ENCODE measurements around the gene GDPD5. TPM values are rescaled to one million over a fixed set of nuclear protein-coding genes. Genes with fewer than 3 reads are reported as not detected.

GDPD5 gene
- polyA plus RNA-seq, 2 donors = 1.9 to 3.0 TPM

DNA sequence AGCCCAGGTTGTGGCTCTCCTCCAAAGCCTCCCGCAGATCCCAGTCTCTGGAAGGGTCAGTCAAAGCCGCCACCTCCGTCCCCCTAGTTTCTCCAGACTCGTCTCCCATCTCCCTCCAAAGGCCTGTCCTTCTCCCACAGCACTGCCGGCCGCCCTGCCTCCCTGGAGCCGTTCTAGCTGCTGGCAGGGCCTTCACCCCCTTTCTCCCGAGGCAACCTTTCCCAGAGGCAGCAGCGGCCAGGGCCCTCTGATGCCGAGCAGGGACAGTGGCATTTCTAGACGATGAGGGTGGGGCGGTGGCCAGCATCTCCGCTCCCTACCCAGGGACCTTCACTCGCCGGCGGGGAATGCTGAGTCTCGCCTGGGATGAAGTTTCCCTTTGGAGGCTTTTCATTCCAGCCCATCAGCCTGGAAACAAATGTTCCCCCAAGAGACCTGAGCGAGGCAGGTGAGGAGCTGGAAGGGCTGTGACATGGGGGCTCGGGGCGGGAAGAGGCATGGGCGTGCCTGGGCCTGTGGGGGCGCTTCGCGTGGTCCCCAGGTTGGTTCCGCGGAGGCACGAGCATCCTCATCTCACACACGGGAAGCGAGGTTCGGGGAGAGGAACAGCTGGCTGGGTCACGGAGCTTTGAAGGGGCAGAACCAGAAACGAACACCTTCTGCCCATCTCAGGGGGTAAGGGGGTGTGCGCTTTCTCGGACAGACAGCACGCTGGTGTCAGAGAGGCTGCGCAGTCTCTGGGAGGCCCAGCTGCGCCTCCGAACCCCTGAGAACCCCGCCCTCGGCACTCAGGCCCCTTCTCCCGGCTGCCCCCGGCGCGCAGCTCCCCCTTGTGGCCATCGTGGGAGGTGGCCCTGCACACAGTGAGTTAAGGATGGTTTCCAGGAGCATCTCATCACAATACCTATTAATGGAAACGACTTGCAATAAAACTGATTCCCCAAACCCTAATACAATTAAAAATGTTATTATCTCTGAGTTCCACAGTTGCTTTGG is 74.6 kb downstream of the GDPD5 start:
- Histone ChIP-seq H3K4me3 (ENCODE audit: low read depth in 1 of 2, low read length in 2 of 2) (no peak overlapping the region), H3K4me1 (ENCODE audit: control insufficient read depth in 2 of 2, insufficient read depth in 2 of 2, low read length in 1 of 2) (no peaks in the 10 kb centered on the region), H3K27me3 (ENCODE audit: control insufficient read depth in 1 of 2, insufficient read depth in 2 of 2, low read length in 2 of 2) (no peaks in the 10 kb centered on the region), H3K36me3 (ENCODE audit: control insufficient read depth in 2 of 2, insufficient read depth in 2 of 2, low read length in 1 of 2) (no peaks in the 10 kb centered on the region), H3K9me3 (ENCODE audit: control insufficient read depth in 2 of 2, insufficient read depth in 1 of 2, low read depth in 1 of 2, low read length in 1 of 2) (no peaks in the 10 kb centered on the region), H3K27ac (ENCODE audit: low read depth in 2 of 2, low read length in 1 of 2) (no peak overlapping the region)
- WGBS, 2 donors = 66 to 73% methylated on average over 44 to 46 of the region's 46 CpGs

DNA sequence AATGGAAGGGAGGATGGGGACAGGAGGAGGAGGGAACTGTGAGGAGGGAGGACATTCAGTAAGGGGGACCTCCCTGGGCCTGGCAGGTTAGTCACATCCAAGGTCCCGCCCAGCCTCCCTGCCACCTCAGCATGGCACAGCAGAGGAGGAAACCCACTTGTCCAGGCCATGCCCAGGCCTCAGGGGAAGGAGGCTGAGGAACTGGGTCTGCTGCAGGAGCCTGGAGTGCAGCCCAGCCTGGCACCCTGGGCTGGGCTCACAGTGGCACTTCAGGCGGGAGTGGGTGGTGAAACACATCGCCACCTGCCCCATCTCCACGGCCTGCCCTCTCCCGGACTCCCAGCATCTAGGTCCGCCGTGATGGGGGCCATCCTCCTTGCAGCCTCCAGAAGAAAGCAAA is 75.5 kb downstream of the GDPD5 start:
- H3K4me1 ChIP-seq (ENCODE audit: control insufficient read depth in 2 of 2, insufficient read depth in 2 of 2, low read length in 1 of 2) = no peaks in the 10 kb centered on the region
- H3K36me3 ChIP-seq (ENCODE audit: control insufficient read depth in 2 of 2, insufficient read depth in 2 of 2, low read length in 1 of 2) = no peaks in the 10 kb centered on the region
- H3K4me3 ChIP-seq (ENCODE audit: low read depth in 1 of 2, low read length in 2 of 2) = no peak overlapping the region
- no peak overlapping the region for H3K27ac ChIP-seq (ENCODE audit: low read depth in 2 of 2, low read length in 1 of 2)
- WGBS, 2 donors = 65 to 74% methylated on average over 7 of the region's 7 CpGs
- no peaks in the 10 kb centered on the region for H3K27me3 ChIP-seq (ENCODE audit: control insufficient read depth in 1 of 2, insufficient read depth in 2 of 2, low read length in 2 of 2)
- H3K9me3 ChIP-seq (ENCODE audit: control insufficient read depth in 2 of 2, insufficient read depth in 1 of 2, low read depth in 1 of 2, low read length in 1 of 2) = no peaks in the 10 kb centered on the region

- H3K27ac ChIP-seq (ENCODE audit: low read depth in 2 of 2, low read length in 1 of 2) = no peak overlapping the region
- H3K27me3 ChIP-seq (ENCODE audit: control insufficient read depth in 1 of 2, insufficient read depth in 2 of 2, low read length in 2 of 2) = no peaks in the 10 kb centered on the region
- H3K4me1 ChIP-seq (ENCODE audit: control insufficient read depth in 2 of 2, insufficient read depth in 2 of 2, low read length in 1 of 2) = no peaks in the 10 kb centered on the region
- H3K4me3 ChIP-seq (ENCODE audit: low read depth in 1 of 2, low read length in 2 of 2) = no peak overlapping the region
- H3K36me3 ChIP-seq (ENCODE audit: control insufficient read depth in 2 of 2, insufficient read depth in 2 of 2, low read length in 1 of 2) = no peaks in the 10 kb centered on the region
- H3K9me3 ChIP-seq (ENCODE audit: control insufficient read depth in 2 of 2, insufficient read depth in 1 of 2, low read depth in 1 of 2, low read length in 1 of 2) = no peaks in the 10 kb centered on the region
- 84 to 87% methylated on average over 11 of the region's 11 CpGs for WGBS, 2 donors
These were observed 76.0 kb downstream of the GDPD5 start for GRCh38 chr11:75449776-75450175.

- H3K4me3 ChIP-seq (ENCODE audit: low read depth in 1 of 2, low read length in 2 of 2) = no peak overlapping the region
- no peaks in the 10 kb centered on the region for H3K4me1 ChIP-seq (ENCODE audit: control insufficient read depth in 2 of 2, insufficient read depth in 2 of 2, low read length in 1 of 2)
- no peaks in the 10 kb centered on the region for H3K36me3 ChIP-seq (ENCODE audit: control insufficient read depth in 2 of 2, insufficient read depth in 2 of 2, low read length in 1 of 2)
- H3K27me3 ChIP-seq (ENCODE audit: control insufficient read depth in 1 of 2, insufficient read depth in 2 of 2, low read length in 2 of 2) = no peaks in the 10 kb centered on the region
- 85 to 87% methylated on average over 10 of the region's 10 CpGs for WGBS, 2 donors
- H3K9me3 ChIP-seq (ENCODE audit: control insufficient read depth in 2 of 2, insufficient read depth in 1 of 2, low read depth in 1 of 2, low read length in 1 of 2) = no peaks in the 10 kb centered on the region
- no peak overlapping the region for H3K27ac ChIP-seq (ENCODE audit: low read depth in 2 of 2, low read length in 1 of 2)
These were observed 76.5 kb downstream of the GDPD5 start for GRCh38 chr11:75449271-75449670.

DNA sequence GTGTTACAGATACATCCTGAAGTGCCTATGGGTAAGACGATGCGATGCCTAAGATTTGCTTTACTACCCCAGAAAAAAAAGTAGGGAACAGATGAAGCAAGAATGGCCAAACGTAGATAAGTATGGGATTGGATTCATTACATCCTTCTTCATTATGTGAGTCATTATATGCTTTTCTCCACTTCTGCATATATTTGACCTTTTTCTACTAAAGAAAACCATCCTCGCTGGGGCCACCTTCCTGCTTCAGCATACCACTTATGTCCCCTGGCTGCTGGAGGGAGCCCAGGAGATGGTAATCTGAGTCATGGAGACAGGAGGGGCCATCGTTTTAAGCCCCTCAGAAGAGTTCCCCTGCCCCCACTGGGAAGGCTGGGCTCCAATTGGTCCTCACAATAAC is 78.3 kb downstream of the GDPD5 start:
- no peak overlapping the region for H3K4me3 ChIP-seq (ENCODE audit: low read depth in 1 of 2, low read length in 2 of 2)
- H3K4me1 ChIP-seq (ENCODE audit: control insufficient read depth in 2 of 2, insufficient read depth in 2 of 2, low read length in 1 of 2) = no peaks in the 10 kb centered on the region
- no peaks in the 10 kb centered on the region for H3K36me3 ChIP-seq (ENCODE audit: control insufficient read depth in 2 of 2, insufficient read depth in 2 of 2, low read length in 1 of 2)
- no peaks in the 10 kb centered on the region for H3K27me3 ChIP-seq (ENCODE audit: control insufficient read depth in 1 of 2, insufficient read depth in 2 of 2, low read length in 2 of 2)
- H3K9me3 ChIP-seq (ENCODE audit: control insufficient read depth in 2 of 2, insufficient read depth in 1 of 2, low read depth in 1 of 2, low read length in 1 of 2) = no peaks in the 10 kb centered on the region
- 69 to 75% methylated on average over 5 of the region's 5 CpGs for WGBS, 2 donors
- no peak overlapping the region for H3K27ac ChIP-seq (ENCODE audit: low read depth in 2 of 2, low read length in 1 of 2)

DNA sequence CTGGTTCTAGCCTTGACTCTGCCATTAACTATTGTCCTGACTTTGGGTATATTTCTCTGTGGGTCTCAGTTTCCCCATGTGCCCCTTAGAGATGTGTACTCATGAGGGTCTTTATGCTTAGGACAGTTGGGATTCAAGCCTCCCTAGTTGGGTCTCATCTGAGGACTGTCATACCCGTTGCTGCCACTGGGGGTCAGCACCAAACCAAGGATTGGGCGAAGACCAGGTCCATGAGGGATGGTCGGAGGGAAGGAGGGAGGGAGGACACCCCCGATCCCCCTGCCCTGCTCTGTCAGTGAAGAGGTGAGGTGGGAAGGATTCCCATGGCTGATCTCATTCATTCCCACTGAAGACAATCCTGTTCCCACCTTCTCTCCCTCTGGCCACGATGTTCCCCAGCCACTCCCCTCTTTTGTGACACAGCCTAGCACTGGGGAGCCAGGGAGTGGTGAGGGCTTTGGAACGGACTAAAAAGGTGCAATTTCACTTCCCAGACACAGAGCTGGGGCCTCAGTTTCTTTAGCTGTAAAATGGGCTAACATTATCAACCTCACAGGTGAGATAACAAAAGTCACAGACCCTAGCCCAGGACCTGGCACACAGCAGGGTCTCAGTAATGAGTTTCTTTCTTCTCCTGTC is 80.3 kb downstream of the GDPD5 start:
- 7 to 11% methylated on average over 6 of the region's 6 CpGs for WGBS, 2 donors
- no peak overlapping the region for H3K27ac ChIP-seq (ENCODE audit: low read depth in 2 of 2, low read length in 1 of 2)
- H3K4me3 ChIP-seq (ENCODE audit: low read depth in 1 of 2, low read length in 2 of 2) = no peak overlapping the region
- H3K36me3 ChIP-seq (ENCODE audit: control insufficient read depth in 2 of 2, insufficient read depth in 2 of 2, low read length in 1 of 2) = no peaks in the 10 kb centered on the region
- no peaks in the 10 kb centered on the region for H3K9me3 ChIP-seq (ENCODE audit: control insufficient read depth in 2 of 2, insufficient read depth in 1 of 2, low read depth in 1 of 2, low read length in 1 of 2)
- H3K27me3 ChIP-seq (ENCODE audit: control insufficient read depth in 1 of 2, insufficient read depth in 2 of 2, low read length in 2 of 2) = no peaks in the 10 kb centered on the region
- H3K4me1 ChIP-seq (ENCODE audit: control insufficient read depth in 2 of 2, insufficient read depth in 2 of 2, low read length in 1 of 2) = no peaks in the 10 kb centered on the region

DNA sequence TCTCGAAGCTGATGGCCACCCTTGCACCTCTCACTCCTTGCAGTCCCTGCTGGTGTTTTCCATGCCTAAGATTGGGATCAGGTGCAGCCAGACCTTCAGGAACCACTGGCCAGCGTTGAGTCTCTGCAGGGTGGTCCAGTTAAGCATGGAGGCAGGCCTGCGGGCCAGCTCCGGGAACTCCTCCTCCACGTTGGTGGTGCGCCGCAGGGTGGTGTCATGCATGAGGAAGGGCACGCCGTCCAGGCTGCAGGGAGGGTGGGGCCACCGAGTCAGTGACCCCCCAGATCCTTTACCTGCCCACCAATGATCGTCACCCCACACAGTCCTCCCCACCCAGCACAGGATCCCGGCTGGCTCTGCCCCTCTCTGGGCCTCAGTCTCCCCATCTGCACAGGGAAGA is 82.7 kb downstream of the GDPD5 start:
- 89% methylated on average over 12 of the region's 12 CpGs for WGBS, 2 donors
- H3K36me3 ChIP-seq (ENCODE audit: control insufficient read depth in 2 of 2, insufficient read depth in 2 of 2, low read length in 1 of 2) = no peaks in the 10 kb centered on the region
- H3K9me3 ChIP-seq (ENCODE audit: control insufficient read depth in 2 of 2, insufficient read depth in 1 of 2, low read depth in 1 of 2, low read length in 1 of 2) = no peaks in the 10 kb centered on the region
- H3K4me1 ChIP-seq (ENCODE audit: control insufficient read depth in 2 of 2, insufficient read depth in 2 of 2, low read length in 1 of 2) = no peaks in the 10 kb centered on the region
- no peak overlapping the region for H3K27ac ChIP-seq (ENCODE audit: low read depth in 2 of 2, low read length in 1 of 2)
- H3K27me3 ChIP-seq (ENCODE audit: control insufficient read depth in 1 of 2, insufficient read depth in 2 of 2, low read length in 2 of 2) = no peaks in the 10 kb centered on the region
- no peak overlapping the region for H3K4me3 ChIP-seq (ENCODE audit: low read depth in 1 of 2, low read length in 2 of 2)

GRCh38 chr11:75442161-75442885 is 83.4 kb downstream of the GDPD5 start:
- 78 to 81% methylated on average over 15 of the region's 15 CpGs for WGBS, 2 donors
- Histone ChIP-seq H3K4me1 (ENCODE audit: control insufficient read depth in 2 of 2, insufficient read depth in 2 of 2, low read length in 1 of 2) (no peaks in the 10 kb centered on the region), H3K4me3 (ENCODE audit: low read depth in 1 of 2, low read length in 2 of 2) (no peak overlapping the region), H3K9me3 (ENCODE audit: control insufficient read depth in 2 of 2, insufficient read depth in 1 of 2, low read depth in 1 of 2, low read length in 1 of 2) (no peaks in the 10 kb centered on the region), H3K27me3 (ENCODE audit: control insufficient read depth in 1 of 2, insufficient read depth in 2 of 2, low read length in 2 of 2) (no peaks in the 10 kb centered on the region), H3K36me3 (ENCODE audit: control insufficient read depth in 2 of 2, insufficient read depth in 2 of 2, low read length in 1 of 2) (no peaks in the 10 kb centered on the region), H3K27ac (ENCODE audit: low read depth in 2 of 2, low read length in 1 of 2) (no peak overlapping the region)

- no peak overlapping the region for H3K27ac ChIP-seq (ENCODE audit: low read depth in 2 of 2, low read length in 1 of 2)
- H3K36me3 ChIP-seq (ENCODE audit: control insufficient read depth in 2 of 2, insufficient read depth in 2 of 2, low read length in 1 of 2) = no peaks in the 10 kb centered on the region
- 55 to 61% methylated on average over 7 of the region's 7 CpGs for WGBS, 2 donors
These were observed 84.0 kb downstream of the GDPD5 start for GRCh38 chr11:75441804-75442132.

More at GRCh38 chr11:75441804-75442132, 84.0 kb downstream of the GDPD5 start:
- no peaks in the 10 kb centered on the region for H3K4me1 ChIP-seq (ENCODE audit: control insufficient read depth in 2 of 2, insufficient read depth in 2 of 2, low read length in 1 of 2)
- H3K27me3 ChIP-seq (ENCODE audit: control insufficient read depth in 1 of 2, insufficient read depth in 2 of 2, low read length in 2 of 2) = no peaks in the 10 kb centered on the region
- H3K9me3 ChIP-seq (ENCODE audit: control insufficient read depth in 2 of 2, insufficient read depth in 1 of 2, low read depth in 1 of 2, low read length in 1 of 2) = no peaks in the 10 kb centered on the region
- no peak overlapping the region for H3K4me3 ChIP-seq (ENCODE audit: low read depth in 1 of 2, low read length in 2 of 2)

Measured in esophagus (tissue), 2 donors.